Stimulated activated CD4-positive, alpha-beta T cell treated with anti-CD3 and anti-CD28 coated beads, Interleukin-4, amount 100 ng/mL, for 24 hours (primary cell): ENCODE data around the gene TNFRSF17.

Experiments used
- DNase-seq: peaks from one replicate; pipeline ENCODE4 v3.0.0-alpha.2; 2020

TNFRSF17 gene

GRCh38 chr16:12009462-12009861 lies 44.5 kb downstream of the TNFRSF17 start:
- no peak for DNase-seq

DNA sequence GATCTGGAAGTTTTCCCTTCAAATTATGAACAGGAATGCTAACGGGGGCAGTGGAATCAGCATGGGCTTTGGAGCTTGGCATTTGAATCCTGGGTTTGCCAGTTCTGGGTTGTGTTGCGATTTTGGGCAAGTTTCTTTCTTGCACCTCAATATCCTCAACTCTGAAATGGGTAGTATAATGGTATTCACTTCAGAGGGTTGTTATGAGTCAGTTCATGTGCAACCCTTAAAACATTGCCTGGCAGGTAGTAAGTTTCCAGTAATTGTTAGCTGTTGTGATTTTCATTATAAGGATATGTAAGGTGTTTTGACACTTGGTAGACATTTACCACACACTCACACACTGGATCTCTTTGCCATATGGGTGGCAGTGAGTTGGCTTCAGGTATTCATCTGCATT lies 44.9 kb downstream of the TNFRSF17 start:
- DNase-seq: no peak

DNA sequence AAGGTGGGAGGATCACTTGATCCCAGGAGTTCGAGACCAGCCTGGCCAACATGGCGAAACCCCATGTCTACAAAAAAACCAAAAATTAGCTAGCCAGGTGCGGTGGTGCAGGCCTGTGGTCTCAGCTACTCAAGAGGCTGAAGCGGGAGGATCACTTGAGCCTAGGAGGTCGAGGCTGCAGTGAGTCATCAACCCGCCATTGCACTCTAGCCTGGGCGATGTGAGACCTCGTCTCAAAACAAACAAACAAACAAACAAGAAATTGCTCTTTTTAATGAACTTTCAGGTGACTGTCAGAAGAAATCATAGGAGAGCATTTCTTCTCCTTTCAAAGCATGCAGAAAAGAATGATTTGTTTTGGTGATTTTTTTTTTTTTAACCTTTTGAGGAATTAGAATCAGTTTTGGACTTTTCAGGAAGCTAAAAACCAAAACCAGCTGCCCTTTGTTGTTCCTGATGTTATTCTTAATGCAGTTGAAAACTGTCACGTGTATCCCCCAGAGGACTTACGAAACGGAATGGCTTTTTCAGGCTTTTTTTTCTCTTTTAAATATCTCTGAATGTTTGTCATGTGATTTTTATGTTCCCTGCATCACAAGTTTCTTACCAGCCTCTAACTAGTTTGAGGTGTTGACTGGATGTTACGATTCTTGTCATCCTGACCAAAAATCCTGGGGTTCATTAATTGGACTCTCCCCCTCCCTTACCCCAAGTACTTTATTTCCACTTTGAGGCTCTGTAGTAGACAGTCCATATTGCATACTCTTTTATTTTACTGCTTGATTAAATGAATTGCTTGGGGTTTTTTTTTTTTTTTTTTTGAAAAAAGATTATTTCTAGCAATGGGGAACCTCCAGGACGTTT lies 45.6 kb downstream of the TNFRSF17 start:
- DNase-seq: no peak

- no peak for DNase-seq
Measured at GRCh38 chr16:12011565-12011964, 46.6 kb downstream of the TNFRSF17 start.

- no peak for DNase-seq
Measured at GRCh38 chr16:12016291-12016947, 51.4 kb downstream of the TNFRSF17 start.

- no peak for DNase-seq
Measured at GRCh38 chr16:12017558-12017957, 52.5 kb downstream of the TNFRSF17 start.
